ENCODE results near the gene TM6SF1. TPM values are rescaled to one million over a fixed set of nuclear protein-coding genes. Genes with fewer than 3 reads are reported as not detected.

TM6SF1 gene
- total RNA-seq, 3 donors from 2014 or later (not counting 1 experiment from before 2014, with no cell fraction given) = 10.4 to 15.5 (median 12.6) TPM

DNA sequence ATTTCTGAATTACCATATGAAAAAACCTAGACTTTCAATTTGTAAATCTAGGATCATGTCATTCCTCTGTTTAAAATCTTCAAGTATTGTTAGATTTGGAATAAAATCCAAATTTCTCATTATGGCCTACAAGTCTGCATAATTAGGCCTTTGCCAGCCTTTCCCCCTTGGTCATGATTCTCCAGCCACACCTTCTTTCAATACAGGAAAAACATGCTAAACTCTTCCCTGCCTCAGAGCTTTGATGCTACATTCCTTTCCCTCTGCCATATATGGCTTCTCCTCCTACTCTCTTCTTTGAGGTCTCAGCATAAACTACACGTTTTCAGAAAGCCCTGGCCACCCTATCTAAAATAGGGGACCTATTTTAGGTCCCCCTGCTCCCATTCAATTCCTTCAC, 48.5 kb downstream of the TM6SF1 start:
- H3K4me3 Mint-ChIP-seq = no peak overlapping the region
- no peaks in the 10 kb centered on the region for H3K36me3 Mint-ChIP-seq
- peaks cover 0 to 5% of the 10 kb centered on the region in 2 donors for H3K4me1 Mint-ChIP-seq
- H3K27ac ChIP-seq (ENCODE audit: low read length) = no peak overlapping the region
- no peaks in the 10 kb centered on the region for H3K9me3 ChIP-seq (ENCODE audit: control insufficient read depth, insufficient read depth, low read length)
- WGBS (ENCODE audit: insufficient coverage) = 71% methylated on average over 1 of the region's 1 CpG
- H3K27ac Mint-ChIP-seq = no peak overlapping the region
- no peaks in the 10 kb centered on the region for H3K27me3 ChIP-seq (ENCODE audit: control insufficient read depth, insufficient read depth, low read length)
- no peaks in the 10 kb centered on the region for H3K4me1 ChIP-seq (ENCODE audit: control insufficient read depth, insufficient read depth, low read length)
- DNase-seq (no peak), ATAC-seq (no peak)
- TF ChIP-seq, protein P1, sequence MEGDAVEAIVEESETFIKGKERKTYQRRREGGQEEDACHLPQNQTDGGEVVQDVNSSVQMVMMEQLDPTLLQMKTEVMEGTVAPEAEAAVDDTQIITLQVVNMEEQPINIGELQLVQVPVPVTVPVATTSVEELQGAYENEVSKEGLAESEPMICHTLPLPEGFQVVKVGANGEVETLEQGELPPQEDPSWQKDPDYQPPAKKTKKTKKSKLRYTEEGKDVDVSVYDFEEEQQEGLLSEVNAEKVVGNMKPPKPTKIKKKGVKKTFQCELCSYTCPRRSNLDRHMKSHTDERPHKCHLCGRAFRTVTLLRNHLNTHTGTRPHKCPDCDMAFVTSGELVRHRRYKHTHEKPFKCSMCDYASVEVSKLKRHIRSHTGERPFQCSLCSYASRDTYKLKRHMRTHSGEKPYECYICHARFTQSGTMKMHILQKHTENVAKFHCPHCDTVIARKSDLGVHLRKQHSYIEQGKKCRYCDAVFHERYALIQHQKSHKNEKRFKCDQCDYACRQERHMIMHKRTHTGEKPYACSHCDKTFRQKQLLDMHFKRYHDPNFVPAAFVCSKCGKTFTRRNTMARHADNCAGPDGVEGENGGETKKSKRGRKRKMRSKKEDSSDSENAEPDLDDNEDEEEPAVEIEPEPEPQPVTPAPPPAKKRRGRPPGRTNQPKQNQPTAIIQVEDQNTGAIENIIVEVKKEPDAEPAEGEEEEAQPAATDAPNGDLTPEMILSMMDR (IDR thresholded peaks at IDR 0.05) = no peak
- H3K36me3 ChIP-seq (ENCODE audit: control insufficient read depth, insufficient read depth, low read length) = no peaks in the 10 kb centered on the region
- no peaks in the 10 kb centered on the region for H3K9me3 Mint-ChIP-seq
- no peaks in the 10 kb centered on the region for H3K27me3 Mint-ChIP-seq (ENCODE audit: low read depth in 2 of 2)
- no peak overlapping the region for H3K4me3 ChIP-seq (ENCODE audit: low read length)
- intact Hi-C loops (cut with micrococcal nuclease) = no loop called here

DNA sequence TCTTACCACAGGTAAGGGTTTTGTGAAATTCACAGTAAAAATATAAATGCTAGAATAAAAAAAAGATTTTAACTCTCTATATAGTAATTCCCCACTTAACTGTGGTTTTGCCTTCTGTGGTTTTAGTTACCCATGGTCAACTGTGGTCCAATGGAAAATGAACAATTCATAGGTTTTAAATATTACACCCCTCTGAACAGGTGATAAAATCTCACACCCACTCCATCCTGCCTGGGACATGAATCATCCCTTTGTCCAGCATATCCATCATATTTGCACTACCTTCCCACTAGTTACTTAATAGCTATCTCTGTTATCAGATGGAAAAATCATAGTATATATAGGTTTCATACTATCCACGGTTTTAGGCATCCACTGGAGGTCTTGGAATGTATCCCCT, 50.9 kb downstream of the TM6SF1 start:
- no peak overlapping the region for H3K27ac Mint-ChIP-seq
- intact Hi-C loops (cut with micrococcal nuclease) = no loop called here
- DNase-seq (no peak), ATAC-seq (no peak)
- H3K9me3 ChIP-seq (ENCODE audit: control insufficient read depth, insufficient read depth, low read length) = no peaks in the 10 kb centered on the region
- H3K27me3 ChIP-seq (ENCODE audit: control insufficient read depth, insufficient read depth, low read length) = no peaks in the 10 kb centered on the region
- no peak overlapping the region for H3K4me3 Mint-ChIP-seq
- WGBS (ENCODE audit: insufficient coverage) = 83% methylated on average over 1 of the region's 1 CpG
- TF ChIP-seq, protein P1 (IDR thresholded peaks at IDR 0.05) = no peak
- H3K4me1 ChIP-seq (ENCODE audit: control insufficient read depth, insufficient read depth, low read length) = no peaks in the 10 kb centered on the region
- H3K9me3 Mint-ChIP-seq = no peaks in the 10 kb centered on the region
- no peaks in the 10 kb centered on the region for H3K36me3 ChIP-seq (ENCODE audit: control insufficient read depth, insufficient read depth, low read length)
- H3K27me3 Mint-ChIP-seq (ENCODE audit: low read depth in 2 of 2) = no peaks in the 10 kb centered on the region
- no peak overlapping the region for H3K4me3 ChIP-seq (ENCODE audit: low read length)
- H3K27ac ChIP-seq (ENCODE audit: low read length) = no peak overlapping the region
- H3K36me3 Mint-ChIP-seq = no peaks in the 10 kb centered on the region
- H3K4me1 Mint-ChIP-seq = peaks cover 6 to 11% of the 10 kb centered on the region in 2 donors

DNA sequence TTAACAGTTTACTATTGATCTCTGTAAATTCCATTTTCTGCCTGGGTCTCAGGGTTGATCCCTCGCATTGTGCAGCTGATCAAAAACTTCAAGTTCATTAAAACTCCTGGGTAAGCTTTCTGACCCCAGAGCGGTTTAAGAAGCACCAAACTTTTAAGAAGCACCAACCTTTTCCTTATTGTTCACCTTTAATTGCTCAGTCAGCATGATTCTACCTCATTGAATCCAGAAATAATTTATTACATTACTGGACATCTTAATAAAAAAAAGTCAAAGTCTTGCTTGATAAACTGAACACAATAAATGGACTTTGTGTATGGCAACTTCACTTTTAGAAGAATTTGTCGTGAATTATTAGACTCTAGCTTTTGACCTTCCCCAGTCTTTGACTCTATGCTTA, 53.3 kb downstream of the TM6SF1 start:
- H3K27me3 ChIP-seq (ENCODE audit: control insufficient read depth, insufficient read depth, low read length) = no peaks in the 10 kb centered on the region

More for the DNA sequence above, 53.3 kb downstream of the TM6SF1 start:
- peaks cover 11 to 17% of the 10 kb centered on the region in 2 donors for H3K4me1 Mint-ChIP-seq
- TF ChIP-seq, protein P1 (IDR thresholded peaks at IDR 0.05) = no peak
- intact Hi-C loops (cut with micrococcal nuclease) = no loop called here
- Histone ChIP-seq H3K27ac (ENCODE audit: low read length) (no peak overlapping the region), H3K4me1 (ENCODE audit: control insufficient read depth, insufficient read depth, low read length) (no peaks in the 10 kb centered on the region), H3K4me3 (ENCODE audit: low read length) (no peak overlapping the region), H3K36me3 (ENCODE audit: control insufficient read depth, insufficient read depth, low read length) (no peaks in the 10 kb centered on the region), H3K9me3 (ENCODE audit: control insufficient read depth, insufficient read depth, low read length) (no peaks in the 10 kb centered on the region)
- H3K4me3 Mint-ChIP-seq = no peak overlapping the region
- 93% methylated on average over 3 of the region's 3 CpGs for WGBS (ENCODE audit: insufficient coverage)
- ATAC-seq = no peak
- peaks cover 0 to 1% of the 10 kb centered on the region in 2 donors for H3K9me3 Mint-ChIP-seq
- no peaks in the 10 kb centered on the region for H3K27me3 Mint-ChIP-seq (ENCODE audit: low read depth in 2 of 2)
- H3K36me3 Mint-ChIP-seq = peaks cover 1% of the 10 kb centered on the region
- H3K27ac Mint-ChIP-seq = no peak overlapping the region
- no peak for DNase-seq
